Measurements from ENCODE around the gene TSC22D3. TPM values are rescaled to one million over a fixed set of nuclear protein-coding genes. Genes with fewer than 3 reads are reported as not detected.

Gene TSC22D3
- total RNA-seq, 1 donor from 2014 or later = 19.1 TPM

GRCh38 chrX:107734646-107735045, 40.9 kb downstream of the TSC22D3 start:
- no peak for DNase-seq (ENCODE audit: low spot score)
- intact Hi-C loops (cut with micrococcal nuclease) = loop anchor here (5.0 kb wide), 1 partner anchor 77 kb away; no protein-coding TSS in a partner anchor
- peaks cover 2% of the 10 kb centered on the region for H3K27me3 Mint-ChIP-seq (ENCODE audit: low read depth)
- no peaks in the 10 kb centered on the region for H3K9me3 Mint-ChIP-seq
- H3K36me3 Mint-ChIP-seq (ENCODE audit: low read depth) = no peaks in the 10 kb centered on the region
- H3K4me1 Mint-ChIP-seq (ENCODE audit: low read depth) = no peaks in the 10 kb centered on the region
- no peak overlapping the region for H3K4me3 Mint-ChIP-seq (ENCODE audit: low read depth)
- no peak overlapping the region for H3K27ac Mint-ChIP-seq

- intact Hi-C loops (cut with micrococcal nuclease) = loop anchor here (5.0 kb wide), 1 partner anchor 76 kb away; no protein-coding TSS in a partner anchor
Observed at GRCh38 chrX:107733686-107734085, 41.9 kb downstream of the TSC22D3 start.

GRCh38 chrX:107731831-107732502, 43.6 kb downstream of the TSC22D3 start:
- H3K4me3 Mint-ChIP-seq (ENCODE audit: low read depth) = no peak overlapping the region
- no peak for DNase-seq (ENCODE audit: low spot score)
- no peaks in the 10 kb centered on the region for H3K4me1 Mint-ChIP-seq (ENCODE audit: low read depth)
- no peaks in the 10 kb centered on the region for H3K9me3 Mint-ChIP-seq
- H3K27me3 Mint-ChIP-seq (ENCODE audit: low read depth) = peaks cover 2% of the 10 kb centered on the region
- no peaks in the 10 kb centered on the region for H3K36me3 Mint-ChIP-seq (ENCODE audit: low read depth)
- intact Hi-C loops (cut with micrococcal nuclease) = loop anchor here (5.0 kb wide), 1 partner anchor 75 kb away; no protein-coding TSS in a partner anchor
- H3K27ac Mint-ChIP-seq = no peak overlapping the region

More at GRCh38 chrX:107733686-107734085, 41.9 kb downstream of the TSC22D3 start:
- Mint-ChIP-seq H3K27me3 (ENCODE audit: low read depth) (peaks cover 2% of the 10 kb centered on the region), H3K36me3 (ENCODE audit: low read depth) (no peaks in the 10 kb centered on the region), H3K27ac (no peak overlapping the region), H3K4me3 (ENCODE audit: low read depth) (no peak overlapping the region), H3K4me1 (ENCODE audit: low read depth) (no peaks in the 10 kb centered on the region), H3K9me3 (no peaks in the 10 kb centered on the region)
- DNase-seq (ENCODE audit: low spot score) = no peak

- DNase-seq (ENCODE audit: low spot score) = no peak
- peaks cover 2% of the 10 kb centered on the region for H3K27me3 Mint-ChIP-seq (ENCODE audit: low read depth)
- H3K4me1 Mint-ChIP-seq (ENCODE audit: low read depth) = no peaks in the 10 kb centered on the region
- no peak overlapping the region for H3K27ac Mint-ChIP-seq
- H3K36me3 Mint-ChIP-seq (ENCODE audit: low read depth) = no peaks in the 10 kb centered on the region
- no peaks in the 10 kb centered on the region for H3K9me3 Mint-ChIP-seq
- no peak overlapping the region for H3K4me3 Mint-ChIP-seq (ENCODE audit: low read depth)
- intact Hi-C loops (cut with micrococcal nuclease) = loop anchor here (5.0 kb wide), 1 partner anchor 74 kb away; no protein-coding TSS in a partner anchor
Observed at GRCh38 chrX:107730991-107731766, 44.4 kb downstream of the TSC22D3 start.

GRCh38 chrX:107730298-107730655, 45.3 kb downstream of the TSC22D3 start:
- no peaks in the 10 kb centered on the region for H3K9me3 Mint-ChIP-seq
- H3K27ac Mint-ChIP-seq = no peak overlapping the region
- DNase-seq (ENCODE audit: low spot score) = no peak
- no peaks in the 10 kb centered on the region for H3K4me1 Mint-ChIP-seq (ENCODE audit: low read depth)
- H3K4me3 Mint-ChIP-seq (ENCODE audit: low read depth) = no peak overlapping the region
- no peaks in the 10 kb centered on the region for H3K36me3 Mint-ChIP-seq (ENCODE audit: low read depth)
- intact Hi-C loops (cut with micrococcal nuclease) = loop anchor here (5.0 kb wide), 1 partner anchor 73 kb away; no protein-coding TSS in a partner anchor
- peaks cover 2% of the 10 kb centered on the region for H3K27me3 Mint-ChIP-seq (ENCODE audit: low read depth)

- Mint-ChIP-seq H3K9me3 (no peaks in the 10 kb centered on the region), H3K27ac (no peak overlapping the region), H3K4me3 (ENCODE audit: low read depth) (no peak overlapping the region), H3K27me3 (ENCODE audit: low read depth) (peaks cover 2% of the 10 kb centered on the region), H3K4me1 (ENCODE audit: low read depth) (no peaks in the 10 kb centered on the region), H3K36me3 (ENCODE audit: low read depth) (no peaks in the 10 kb centered on the region)
- intact Hi-C loops (cut with micrococcal nuclease) = loop anchor here (5.0 kb wide), 1 partner anchor 72 kb away; no protein-coding TSS in a partner anchor
- DNase-seq (ENCODE audit: low spot score) = no peak
Observed at GRCh38 chrX:107729558-107730297, 45.9 kb downstream of the TSC22D3 start.

GRCh38 chrX:107728371-107729099, 47.1 kb downstream of the TSC22D3 start:
- no peaks in the 10 kb centered on the region for H3K4me1 Mint-ChIP-seq (ENCODE audit: low read depth)
- no peak overlapping the region for H3K4me3 Mint-ChIP-seq (ENCODE audit: low read depth)
- no peak for DNase-seq (ENCODE audit: low spot score)
- no peaks in the 10 kb centered on the region for H3K9me3 Mint-ChIP-seq
- H3K27ac Mint-ChIP-seq = no peak overlapping the region
- H3K36me3 Mint-ChIP-seq (ENCODE audit: low read depth) = no peaks in the 10 kb centered on the region
- intact Hi-C loops (cut with micrococcal nuclease) = no loop called here
- H3K27me3 Mint-ChIP-seq (ENCODE audit: low read depth) = peaks cover 2% of the 10 kb centered on the region

GRCh38 chrX:107726816-107727534, 48.6 kb downstream of the TSC22D3 start:
- Mint-ChIP-seq H3K9me3 (no peaks in the 10 kb centered on the region), H3K4me1 (ENCODE audit: low read depth) (no peaks in the 10 kb centered on the region), H3K27ac (no peak overlapping the region), H3K36me3 (ENCODE audit: low read depth) (no peaks in the 10 kb centered on the region), H3K27me3 (ENCODE audit: low read depth) (no peaks in the 10 kb centered on the region), H3K4me3 (ENCODE audit: low read depth) (no peak overlapping the region)
- intact Hi-C loops (cut with micrococcal nuclease) = no loop called here
- DNase-seq (ENCODE audit: low spot score) = no peak

- DNase-seq (ENCODE audit: low spot score) = no peak
- Mint-ChIP-seq H3K4me1 (ENCODE audit: low read depth) (no peaks in the 10 kb centered on the region), H3K4me3 (ENCODE audit: low read depth) (no peak overlapping the region), H3K36me3 (ENCODE audit: low read depth) (no peaks in the 10 kb centered on the region), H3K27me3 (ENCODE audit: low read depth) (no peaks in the 10 kb centered on the region), H3K27ac (no peak overlapping the region), H3K9me3 (no peaks in the 10 kb centered on the region)
- intact Hi-C loops (cut with micrococcal nuclease) = no loop called here
Observed at GRCh38 chrX:107725761-107726555, 49.6 kb downstream of the TSC22D3 start.

GRCh38 chrX:107724653-107725052, 50.9 kb downstream of the TSC22D3 start:
- intact Hi-C loops (cut with micrococcal nuclease) = no loop called here
- Mint-ChIP-seq H3K27me3 (ENCODE audit: low read depth) (no peaks in the 10 kb centered on the region), H3K27ac (no peak overlapping the region), H3K9me3 (no peaks in the 10 kb centered on the region), H3K4me1 (ENCODE audit: low read depth) (no peaks in the 10 kb centered on the region), H3K4me3 (ENCODE audit: low read depth) (no peak overlapping the region), H3K36me3 (ENCODE audit: low read depth) (no peaks in the 10 kb centered on the region)
- DNase-seq (ENCODE audit: low spot score) = no peak

GRCh38 chrX:107723511-107723910, 52.1 kb downstream of the TSC22D3 start:
- Mint-ChIP-seq H3K36me3 (ENCODE audit: low read depth) (no peaks in the 10 kb centered on the region), H3K27me3 (ENCODE audit: low read depth) (no peaks in the 10 kb centered on the region), H3K4me1 (ENCODE audit: low read depth) (peaks cover 2% of the 10 kb centered on the region), H3K9me3 (no peaks in the 10 kb centered on the region), H3K27ac (no peak overlapping the region), H3K4me3 (ENCODE audit: low read depth) (no peak overlapping the region)
- intact Hi-C loops (cut with micrococcal nuclease) = no loop called here
- no peak for DNase-seq (ENCODE audit: low spot score)
